NCI-H345 treated with DMSO at 0.1 percent for 48 hours (cell line): ENCODE data around the gene GLDN.
"Not testable (repeated sequence)": the region's sequence is repeated elsewhere in the genome, so short reads cannot be mapped to it uniquely, and the experiment has no call there.

ENCODE experiments used
- DNase-seq: peaks from one replicate; lab custom pipeline; 2025; ENCODE audit not compliant: unreplicated experiment; lab: John Stamatoyannopoulos, UW

The GLDN gene

DNA sequence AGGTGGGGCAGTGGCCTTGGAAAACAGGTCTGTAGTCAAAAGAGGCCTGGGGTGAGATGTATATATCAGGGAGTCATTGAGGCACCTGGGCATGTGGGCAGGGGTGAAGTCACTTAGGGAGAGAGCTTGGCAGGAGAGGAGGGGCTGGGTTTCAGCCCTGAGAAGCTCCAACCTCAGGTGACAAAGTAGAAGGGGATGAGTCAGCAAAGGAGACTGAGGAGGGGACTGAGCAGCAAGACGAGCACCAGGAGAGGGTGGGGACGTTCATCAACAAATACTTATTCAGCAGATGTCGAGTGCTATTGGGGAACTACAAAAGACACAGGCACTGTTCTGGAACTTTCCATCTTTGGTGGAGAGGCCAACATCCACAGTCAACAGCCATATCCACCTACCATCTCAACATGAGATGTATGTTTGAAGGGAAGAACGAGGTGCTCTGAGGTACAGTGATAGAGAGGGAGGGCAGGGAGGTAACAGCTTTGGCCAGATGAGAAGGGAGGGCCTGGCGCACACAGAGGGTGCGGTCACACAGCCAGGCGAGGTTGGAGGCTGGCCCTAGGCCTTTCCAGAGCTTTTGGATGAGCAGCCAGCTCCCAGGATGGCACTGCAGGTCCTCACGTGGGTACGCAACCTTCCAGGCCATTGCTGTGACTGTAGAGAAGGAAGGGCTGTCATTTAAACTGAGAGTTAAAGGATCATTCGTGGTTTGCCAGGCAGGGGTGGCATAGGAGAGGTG, 45.7 kb downstream of the GLDN start:
- no peak for DNase-seq

DNA sequence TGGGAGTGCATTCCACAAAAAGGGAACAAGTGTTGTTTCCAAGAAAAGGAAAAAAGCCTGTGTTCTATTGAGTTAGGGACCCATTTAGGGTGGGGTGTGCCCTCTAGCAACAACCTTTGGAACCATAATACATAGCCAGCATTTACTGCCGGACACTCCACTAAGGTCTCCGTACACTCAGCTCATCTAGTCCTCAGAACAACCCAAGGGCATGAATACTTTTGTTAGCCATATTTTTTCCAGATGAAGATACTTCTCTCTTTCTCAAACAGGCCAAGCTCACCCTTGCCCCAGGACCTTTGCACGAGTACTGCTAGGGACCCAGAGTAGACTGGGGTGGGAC, 46.2 kb downstream of the GLDN start:
- DNase-seq, result no peak

DNA sequence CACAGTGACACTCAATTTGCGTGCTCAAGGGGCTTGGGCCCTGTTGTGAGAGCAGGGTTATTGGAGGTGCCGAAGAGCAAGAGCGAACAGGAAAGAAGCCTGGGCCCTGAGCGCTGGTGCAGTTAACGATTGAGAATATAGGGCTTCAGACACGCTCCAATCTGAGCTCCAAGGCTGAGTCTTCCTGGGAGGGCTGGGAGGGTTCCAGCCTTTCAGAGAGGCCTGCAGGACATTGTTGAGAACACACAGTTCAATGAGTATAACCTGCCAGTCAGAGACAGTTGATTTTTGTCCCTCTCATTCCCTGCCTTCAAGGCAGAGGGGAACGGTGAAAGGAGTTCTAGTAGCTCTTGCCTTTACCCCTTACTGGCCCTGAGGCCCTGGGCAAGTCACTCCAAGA, 47.3 kb downstream of the GLDN start:
- no peak for DNase-seq

DNA sequence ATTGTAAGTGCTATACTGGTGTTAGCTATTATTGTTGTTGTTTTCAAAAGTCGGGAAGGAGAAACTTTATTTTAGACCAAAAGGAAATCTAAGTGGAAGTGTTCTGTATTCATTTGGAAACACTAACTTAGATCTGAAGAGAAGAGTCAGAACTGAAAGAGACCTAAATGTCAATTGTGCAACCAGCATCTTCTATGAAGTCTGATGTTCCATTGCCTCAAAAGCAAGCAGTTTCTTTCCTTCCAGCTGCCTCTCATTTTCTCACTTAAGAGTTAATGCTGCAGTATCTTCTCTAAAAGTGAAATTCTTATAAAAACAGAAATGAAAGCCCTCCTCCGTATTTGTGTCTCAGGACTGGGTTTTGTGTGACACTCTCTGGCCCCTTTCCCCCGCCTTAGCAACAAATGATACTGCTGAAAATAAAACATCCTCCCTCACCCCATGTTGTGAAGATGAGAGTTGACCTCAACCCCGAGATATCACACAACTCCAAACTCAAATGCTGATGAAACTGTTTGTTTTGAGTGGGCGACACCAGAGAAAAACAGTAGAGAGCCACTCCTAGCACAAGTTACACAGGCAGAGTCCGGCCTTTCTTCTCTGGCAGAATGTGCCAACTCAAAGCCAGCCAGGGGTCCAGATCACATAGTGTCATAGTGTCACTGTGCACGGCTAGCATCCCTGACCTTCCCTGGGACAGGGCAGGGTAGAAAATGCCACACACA, 48.9 kb downstream of the GLDN start:
- DNase-seq, result no peak

DNA sequence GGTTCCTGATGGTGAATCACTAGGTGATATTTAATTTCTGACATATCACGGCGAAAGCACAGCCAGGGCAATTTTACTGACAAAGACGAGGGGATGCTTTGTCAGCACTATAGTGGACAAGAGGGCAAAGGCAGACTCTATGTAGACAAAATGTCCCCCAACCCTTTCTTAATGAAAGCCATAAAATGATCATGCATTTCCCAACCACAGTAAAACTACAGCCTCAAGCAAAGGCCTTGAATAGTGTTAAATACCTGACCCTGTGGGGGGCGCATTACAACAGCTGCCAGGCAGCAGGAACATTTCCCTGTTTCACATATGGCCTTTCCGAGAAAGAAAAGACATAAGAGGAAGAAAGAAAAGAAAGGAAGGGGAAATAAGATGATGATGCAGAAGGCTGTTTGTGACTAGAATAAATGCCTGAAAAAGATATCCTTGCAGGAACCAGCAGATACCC, 49.5 kb downstream of the GLDN start:
- no peak for DNase-seq

DNA sequence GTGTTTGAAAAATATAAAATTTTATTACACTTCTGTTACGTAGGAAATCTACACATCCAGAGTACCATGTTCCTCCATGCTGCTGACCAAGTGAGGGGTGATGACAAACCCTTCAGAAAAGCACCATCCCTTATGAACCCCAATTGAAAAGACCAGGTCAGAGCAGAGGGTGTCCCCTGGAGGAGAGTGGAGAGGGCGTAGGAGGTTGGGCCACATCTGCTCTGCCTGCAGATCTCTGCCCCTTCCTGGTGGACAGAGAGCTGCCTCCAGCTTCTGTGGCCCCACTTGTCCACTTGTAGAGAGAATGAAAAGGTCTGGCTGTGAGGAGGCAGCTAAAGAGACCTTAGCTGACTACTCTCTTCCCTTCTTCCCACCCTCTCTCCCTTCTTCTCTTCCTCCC, 55.5 kb downstream of the GLDN start:
- DNase-seq, result no peak

- no peak for DNase-seq
Measured at GRCh38 chr15:51398626-51399025, 57.2 kb downstream of the GLDN start.

GRCh38 chr15:51401051-51401780, 59.8 kb downstream of the GLDN start:
- no peak for DNase-seq

DNA sequence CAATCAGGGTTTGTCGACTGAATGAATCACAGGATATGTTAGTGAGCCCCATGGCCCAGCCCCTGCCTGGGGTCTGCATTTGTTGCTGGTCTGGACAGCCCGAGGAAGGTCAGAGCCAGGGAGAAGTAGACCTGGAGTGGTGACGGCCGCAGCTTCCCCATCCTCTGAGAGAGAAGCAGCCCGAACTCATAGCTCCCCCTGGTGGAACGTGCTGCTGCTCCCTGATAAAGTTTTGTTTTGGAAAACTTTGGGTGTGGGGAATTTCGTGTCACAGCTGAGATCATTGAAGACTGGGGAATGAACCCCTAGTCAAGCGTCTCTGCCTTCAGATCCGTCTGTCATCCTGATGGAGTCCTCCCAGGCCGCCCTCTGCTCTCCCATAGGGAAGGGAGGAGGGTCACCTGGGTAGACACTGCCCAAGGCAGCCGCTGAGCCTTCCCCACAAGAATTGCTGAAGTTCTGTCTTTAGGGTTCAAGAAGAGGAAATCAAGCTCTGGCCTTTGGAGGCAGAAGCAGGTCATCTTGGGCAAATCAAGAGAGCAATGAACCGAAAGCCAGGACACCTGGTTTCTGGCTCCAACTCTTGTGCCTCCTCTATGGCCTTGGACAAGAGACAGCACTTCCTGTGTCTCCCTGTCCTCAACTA, 60.5 kb downstream of the GLDN start:
- no peak for DNase-seq

GRCh38 chr15:51403072-51403878, 61.8 kb downstream of the GLDN start:
- DNase-seq, result no peak

DNA sequence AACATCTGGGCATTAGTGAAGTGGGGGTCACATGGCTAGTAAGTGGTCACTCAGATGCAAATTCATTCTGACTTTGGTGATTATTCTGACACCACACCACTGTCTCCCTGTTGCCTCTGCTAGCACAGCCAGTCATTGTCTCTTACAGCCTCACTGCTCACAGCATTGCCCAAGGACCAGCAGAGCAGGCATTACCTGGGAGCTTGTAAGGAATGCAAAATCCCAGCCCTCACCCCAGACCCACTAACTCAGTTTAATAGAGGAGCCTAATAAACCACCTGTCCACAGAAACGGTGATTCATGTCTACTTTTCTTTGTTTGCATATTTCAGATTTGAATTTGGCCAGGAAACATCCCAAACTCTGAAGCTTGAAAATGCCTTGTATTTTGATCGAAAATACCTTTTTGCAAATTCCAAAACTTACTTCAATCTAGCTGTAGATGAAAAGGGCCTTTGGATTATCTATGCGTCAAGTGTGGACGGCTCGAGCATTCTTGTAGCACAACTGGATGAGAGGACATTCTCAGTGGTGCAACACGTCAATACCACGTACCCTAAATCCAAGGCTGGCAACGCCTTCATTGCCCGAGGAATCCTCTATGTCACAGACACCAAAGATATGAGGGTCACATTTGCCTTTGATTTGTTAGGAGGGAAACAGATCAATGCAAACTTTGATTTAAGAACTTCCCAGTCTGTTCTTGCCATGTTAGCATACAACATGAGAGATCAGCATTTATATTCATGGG, 62.7 kb downstream of the GLDN start:
- no peak for DNase-seq

GRCh38 chr15:51405693-51406523, 64.5 kb downstream of the GLDN start:
- no peak for DNase-seq

DNA sequence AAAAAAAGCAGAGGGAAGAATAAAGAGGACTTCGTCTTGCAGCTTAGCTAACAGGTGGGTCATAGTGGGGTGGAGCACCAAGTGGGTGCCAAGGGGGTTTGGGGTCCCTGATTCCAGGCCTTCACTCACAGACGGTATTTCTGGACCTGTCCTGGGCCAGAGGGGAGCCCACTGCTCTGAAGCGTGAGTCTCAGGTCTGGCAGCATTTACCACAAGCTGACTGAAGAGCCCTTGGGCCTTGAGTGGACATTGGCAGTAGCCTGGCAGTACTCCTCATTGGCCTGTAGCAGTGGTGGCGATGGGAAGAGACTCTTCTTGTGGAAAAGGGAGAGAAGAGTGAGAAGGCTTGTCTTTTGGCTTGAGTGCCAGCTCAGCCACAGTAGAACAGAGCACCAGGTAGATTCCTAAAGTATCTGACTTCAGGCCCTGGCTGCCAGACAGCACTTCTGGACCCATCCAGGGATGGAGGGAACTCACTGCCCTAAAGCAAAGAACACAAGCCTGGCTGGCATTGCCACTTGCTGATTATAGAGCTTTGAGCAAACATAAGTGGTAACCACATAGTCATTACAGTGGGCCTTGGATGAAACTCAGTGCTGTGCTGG, 72.9 kb downstream of the GLDN start:
- DNase-seq, result no peak

GRCh38 chr15:51416129-51416528, 74.7 kb downstream of the GLDN start:
- DNase-seq, result no peak

- DNase-seq, result not testable (repeated sequence)
Measured at GRCh38 chr15:51423040-51423439, 81.6 kb downstream of the GLDN start.

GRCh38 chr15:51424780-51425179, 83.3 kb downstream of the GLDN start:
- no peak for DNase-seq

DNA sequence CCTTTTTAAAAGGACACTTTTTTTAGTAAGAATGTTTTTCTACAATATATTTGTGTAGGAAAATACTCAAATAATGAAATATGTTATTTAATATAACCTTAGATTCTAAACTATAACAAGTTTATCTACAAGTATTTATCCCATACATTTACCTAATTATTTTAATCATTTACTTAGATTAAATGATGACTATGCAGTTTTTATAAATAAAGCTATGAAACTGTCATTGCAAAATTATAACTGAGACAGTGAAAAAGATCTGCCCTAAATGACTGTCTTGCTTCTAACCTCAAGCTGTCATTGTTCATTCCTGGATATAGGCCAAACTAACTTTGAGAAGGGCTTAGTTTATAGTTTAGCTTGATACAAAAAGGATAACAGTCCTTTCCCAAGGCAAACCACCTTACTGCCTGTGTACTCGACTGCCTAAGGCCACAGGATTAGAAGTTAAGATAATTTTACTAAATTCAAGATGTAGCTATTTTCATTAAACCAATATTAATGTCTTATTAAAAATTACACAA, 84.1 kb downstream of the GLDN start:
- DNase-seq, result no peak

GRCh38 chr15:51438526-51438925, 97.1 kb downstream of the GLDN start:
- DNase-seq, result no peak
